HG03066 (cell line): ENCODE measurements around the gene RNU4-1.

Experiments
- ATAC-seq: cut with Tn5 transposase; IDR thresholded peaks from one replicate; pipeline ENCODE4 v1.9.1; 2021; ENCODE audit warnings: low read depth; ENCODE audit not compliant: unreplicated experiment

RNU4-1 gene

GRCh38 chr12:120290609-120291305, 2.3 kb downstream of the RNU4-1 start:
- ATAC-seq = no peak

- no peak for ATAC-seq
Measured at GRCh38 chr12:120287491-120287890, 5.5 kb downstream of the RNU4-1 start.

- ATAC-seq = no peak
Measured at GRCh38 chr12:120286768-120287490, 6.1 kb downstream of the RNU4-1 start.

- no peak for ATAC-seq
Measured at GRCh38 chr12:120284381-120284780, 8.7 kb downstream of the RNU4-1 start.

GRCh38 chr12:120283318-120283717, 9.7 kb downstream of the RNU4-1 start:
- no peak for ATAC-seq

- ATAC-seq = no peak
Measured at GRCh38 chr12:120278137-120279069, 14.6 kb downstream of the RNU4-1 start.

GRCh38 chr12:120276734-120277133, 16.3 kb downstream of the RNU4-1 start:
- no peak for ATAC-seq

- ATAC-seq = no peak
Measured at GRCh38 chr12:120267736-120268135, 25.3 kb downstream of the RNU4-1 start.

- ATAC-seq = no peak
Measured at GRCh38 chr12:120266180-120266870, 26.7 kb downstream of the RNU4-1 start.

GRCh38 chr12:120265473-120266179, 27.4 kb downstream of the RNU4-1 start, which contains the start of gene PXN:
TSS of gene PXN (minus strand) at chr12:120265730. CDS start at chr12:120265629, 101 bp downstream.
- ATAC-seq = peak; percentile 74

- no peak for ATAC-seq
Measured at GRCh38 chr12:120264904-120265472, 28.0 kb downstream of the RNU4-1 start.

- no peak for ATAC-seq
Measured at GRCh38 chr12:120264086-120264903, 28.7 kb downstream of the RNU4-1 start.

GRCh38 chr12:120263748-120264085, 29.3 kb downstream of the RNU4-1 start:
- no peak for ATAC-seq

GRCh38 chr12:120262852-120263747, 29.9 kb downstream of the RNU4-1 start:
- ATAC-seq = no peak

- ATAC-seq = no peak
Measured at GRCh38 chr12:120261951-120262851, 30.8 kb downstream of the RNU4-1 start.

GRCh38 chr12:120260607-120261006, 32.4 kb downstream of the RNU4-1 start:
- no peak for ATAC-seq
